ENCODE data around the gene IGFL3. TPM values are rescaled to one million over a fixed set of nuclear protein-coding genes. Genes with fewer than 3 reads are reported as not detected.

The IGFL3 gene
- total and polyA plus RNA-seq, 2 donors (not counting 1 experiment from before 2014, with no cell fraction given) = not detected

DNA sequence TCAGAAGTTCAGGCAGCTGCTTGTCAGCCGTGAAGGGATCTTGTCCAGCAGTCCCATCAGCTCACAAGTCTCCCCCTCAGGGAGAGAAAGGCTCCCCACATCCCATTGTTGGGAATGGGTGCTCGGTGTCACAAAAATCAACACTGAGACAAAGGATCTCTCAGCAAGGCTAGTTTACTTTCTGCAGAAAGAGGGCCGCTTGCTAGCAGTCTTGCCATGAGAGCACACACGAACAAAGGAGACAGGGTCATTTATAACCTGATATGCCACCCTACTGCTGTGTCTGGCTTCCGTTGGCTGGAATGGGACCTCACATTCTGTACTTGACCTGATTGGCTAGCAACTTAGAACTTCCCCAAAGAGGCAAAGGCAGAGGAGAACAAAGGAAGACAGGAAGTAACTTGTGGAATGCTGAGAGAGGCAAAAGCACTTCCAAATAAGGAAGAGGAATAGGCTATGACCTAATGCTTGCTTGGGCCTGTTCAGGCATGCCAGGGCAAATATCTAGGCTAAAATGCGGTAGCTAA is 8.7 kb upstream of the IGFL3 start:
- no peak for TF ChIP-seq CTCF (conservative IDR thresholded peaks at IDR 0.05 in 1 of 2, IDR thresholded peaks at IDR 0.05 in 1 of 2; ENCODE audit: low read depth in 1 of 2, low read length in 2 of 2)
- TF ChIP-seq EZH2 (IDR thresholded peaks at IDR 0.05; ENCODE audit: low read length, missing control alignments) = no peak
- peak overlapping the region in 2 of 4 experiments; percentile 32 to 50 for H3K4me3 ChIP-seq (replicated peaks in 1 of 4; ENCODE audit: control extremely low read depth in 1 of 4, insufficient read depth in 1 of 4, low read depth in 3 of 4, low read length in 4 of 4)
- no peaks in the 10 kb centered on the region for H3K27me3 ChIP-seq (ENCODE audit: control insufficient read depth, insufficient read depth, low read length)

DNA sequence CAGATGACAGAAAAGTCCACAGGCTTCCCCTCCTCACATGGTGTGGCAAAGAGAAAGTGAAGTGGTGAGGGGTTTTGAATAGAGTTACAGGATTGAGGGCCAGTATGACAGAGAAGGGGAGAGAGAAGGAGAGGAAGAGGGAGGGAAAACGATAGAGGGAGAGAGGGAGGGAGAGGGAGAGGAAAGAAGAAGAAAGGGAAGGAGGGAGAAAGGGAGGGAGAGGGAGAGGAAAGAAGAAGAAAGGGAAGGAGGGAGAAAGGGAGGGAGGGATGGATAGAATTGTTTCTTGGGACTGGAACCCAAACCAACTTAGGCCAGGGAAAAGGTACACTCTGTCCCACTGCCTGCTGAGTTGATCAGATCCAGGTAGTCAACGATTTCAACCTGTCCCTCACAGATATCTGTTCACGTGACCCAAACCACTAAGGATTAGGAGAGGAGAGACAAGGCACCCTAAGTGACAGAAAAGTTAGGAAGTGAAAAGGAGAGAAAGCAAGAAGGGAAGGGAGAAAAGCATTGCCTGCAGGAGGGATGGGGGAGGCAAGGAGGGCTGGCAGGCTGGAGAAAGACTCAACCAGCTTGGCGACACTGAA is 8.1 kb upstream of the IGFL3 start:
- TF ChIP-seq EZH2 (IDR thresholded peaks at IDR 0.05; ENCODE audit: low read length, missing control alignments) (no peak), CTCF (conservative IDR thresholded peaks at IDR 0.05 in 1 of 2, IDR thresholded peaks at IDR 0.05 in 1 of 2; ENCODE audit: low read depth in 1 of 2, low read length in 2 of 2) (no peak)

More for the DNA sequence above, 8.7 kb upstream of the IGFL3 start:
- peak overlapping the region; percentile 83 for H3K27ac ChIP-seq (ENCODE audit: insufficient read depth, low read length)
- DNase-seq (ENCODE audit: low read depth in 2 of 2) = peak; percentile 96 to 100
- H3K9me3 ChIP-seq (ENCODE audit: control insufficient read depth, insufficient read depth, low read depth, low read length) = no peaks in the 10 kb centered on the region
- H3K4me1 ChIP-seq (ENCODE audit: control insufficient read depth, extremely low read depth, insufficient read depth, low read length) = peaks cover 6% of the 10 kb centered on the region
- H3K9ac ChIP-seq (ENCODE audit: insufficient read depth, low read length) = no peak overlapping the region
- no peaks in the 10 kb centered on the region for H4K20me1 ChIP-seq (ENCODE audit: control insufficient read depth, extremely low read depth, insufficient read depth, low read length)
- H2AFZ ChIP-seq (ENCODE audit: low read length) = peak overlapping the region; percentile 2
- no peaks in the 10 kb centered on the region for H3K79me2 ChIP-seq (ENCODE audit: control insufficient read depth, insufficient read depth, low read length)
- no peak overlapping the region for H3K4me2 ChIP-seq (ENCODE audit: extremely low read depth, insufficient read depth, low read length)
- no peaks in the 10 kb centered on the region for H3K36me3 ChIP-seq (ENCODE audit: control insufficient read depth, insufficient read depth, low read length)

GRCh38 chr19:46131485-46132143 is 7.1 kb upstream of the IGFL3 start:
- H2AFZ ChIP-seq (ENCODE audit: low read length) = no peak overlapping the region
- H3K27me3 ChIP-seq (ENCODE audit: control insufficient read depth, insufficient read depth, low read length) = no peaks in the 10 kb centered on the region
- H3K79me2 ChIP-seq (ENCODE audit: control insufficient read depth, insufficient read depth, low read length) = no peaks in the 10 kb centered on the region
- TF ChIP-seq EZH2 (IDR thresholded peaks at IDR 0.05; ENCODE audit: low read length, missing control alignments) = no peak
- no peaks in the 10 kb centered on the region for H4K20me1 ChIP-seq (ENCODE audit: control insufficient read depth, extremely low read depth, insufficient read depth, low read length)
- H3K9ac ChIP-seq (ENCODE audit: insufficient read depth, low read length) = no peak overlapping the region
- no peak overlapping the region for H3K4me2 ChIP-seq (ENCODE audit: extremely low read depth, insufficient read depth, low read length)
- peaks cover 6% of the 10 kb centered on the region for H3K4me1 ChIP-seq (ENCODE audit: control insufficient read depth, extremely low read depth, insufficient read depth, low read length)
- H3K27ac ChIP-seq (ENCODE audit: insufficient read depth, low read length) = no peak overlapping the region
- H3K36me3 ChIP-seq (ENCODE audit: control insufficient read depth, insufficient read depth, low read length) = no peaks in the 10 kb centered on the region
- H3K9me3 ChIP-seq (ENCODE audit: control insufficient read depth, insufficient read depth, low read depth, low read length) = no peaks in the 10 kb centered on the region
- H3K4me3 ChIP-seq (replicated peaks in 1 of 4; ENCODE audit: control extremely low read depth in 1 of 4, insufficient read depth in 1 of 4, low read depth in 3 of 4, low read length in 4 of 4) = peak overlapping the region in 2 of 4 experiments; percentile 29 to 50
- DNase-seq (ENCODE audit: low read depth in 2 of 2) = peak; percentile 20 to 53

More for the DNA sequence above, 8.1 kb upstream of the IGFL3 start:
- H3K4me2 ChIP-seq (ENCODE audit: extremely low read depth, insufficient read depth, low read length) = no peak overlapping the region
- no peaks in the 10 kb centered on the region for H3K27me3 ChIP-seq (ENCODE audit: control insufficient read depth, insufficient read depth, low read length)
- peak overlapping the region; percentile 45 for H3K27ac ChIP-seq (ENCODE audit: insufficient read depth, low read length)
- H2AFZ ChIP-seq (ENCODE audit: low read length) = no peak overlapping the region
- no peaks in the 10 kb centered on the region for H3K36me3 ChIP-seq (ENCODE audit: control insufficient read depth, insufficient read depth, low read length)
- H3K79me2 ChIP-seq (ENCODE audit: control insufficient read depth, insufficient read depth, low read length) = no peaks in the 10 kb centered on the region
- H3K9me3 ChIP-seq (ENCODE audit: control insufficient read depth, insufficient read depth, low read depth, low read length) = no peaks in the 10 kb centered on the region
- no peak for DNase-seq (ENCODE audit: low read depth in 2 of 2)
- H3K4me1 ChIP-seq (ENCODE audit: control insufficient read depth, extremely low read depth, insufficient read depth, low read length) = peaks cover 6% of the 10 kb centered on the region
- H3K4me3 ChIP-seq (replicated peaks in 1 of 4; ENCODE audit: control extremely low read depth in 1 of 4, insufficient read depth in 1 of 4, low read depth in 3 of 4, low read length in 4 of 4) = peak overlapping the region in 2 of 4 experiments; percentile 32 to 50
- H3K9ac ChIP-seq (ENCODE audit: insufficient read depth, low read length) = no peak overlapping the region
- no peaks in the 10 kb centered on the region for H4K20me1 ChIP-seq (ENCODE audit: control insufficient read depth, extremely low read depth, insufficient read depth, low read length)
